Keratinocyte (primary cell): ENCODE measurements around the gene CIROP. TPM values are rescaled to one million over a fixed set of nuclear protein-coding genes. Genes with fewer than 3 reads are reported as not detected.

Experiments used
- DNase-seq: peaks from one replicate; pipeline ENCODE4 v3.0.0-alpha.2; 2011; ENCODE audit warnings: low read depth, missing footprints, low spot score
- FAIRE-seq: peaks from 2 replicates; lab custom pipeline; 2011; peaks lifted over from hg19 to GRCh38; lab: Jason Lieb, UNC
- H2AFZ ChIP-seq: 2 replicates; pipeline ENCODE4 v1.6.0; 2012; ENCODE audit warnings: low read length, control low read depth, inconsistent platforms; ENCODE audit not compliant: control insufficient read depth
- H3K27ac ChIP-seq: 2 replicates; pipeline ENCODE4 v1.5.1; 2011; ENCODE audit warnings: low read length; ENCODE audit not compliant: control insufficient read depth, insufficient read depth
- H3K27me3 ChIP-seq: 3 replicates; pipeline ENCODE4 v1.6.0; 2011; ENCODE audit warnings: low read length; ENCODE audit not compliant: control insufficient read depth, insufficient read depth; ENCODE audit errors: extremely low read depth
- H3K36me3 ChIP-seq, 2 experiments: 2 replicates in 1 of 2; 3 replicates in 1 of 2; pipeline ENCODE4 v1.5.1; 2011; ENCODE audit warnings: low read length in 2 of 2, mild to moderate bottlenecking in 1 of 2; ENCODE audit not compliant: control insufficient read depth in 2 of 2, insufficient read depth in 2 of 2; ENCODE audit errors: extremely low read depth in 1 of 2
- H3K4me1 ChIP-seq: 3 replicates; pipeline ENCODE4 v1.5.1; 2011; ENCODE audit warnings: low read length; ENCODE audit not compliant: control insufficient read depth, insufficient read depth; ENCODE audit errors: extremely low read depth
- H3K4me2 ChIP-seq: 3 replicates; pipeline ENCODE4 v1.6.0; 2011; ENCODE audit warnings: low read depth, low read length; ENCODE audit not compliant: control insufficient read depth, insufficient read depth; ENCODE audit errors: extremely low read depth
- H3K4me3 ChIP-seq, 3 experiments: fragments of 200-600 bp in 1 of 3; sonication (generic) in 1 of 3; 2 replicates in 2 of 3; 3 replicates in 1 of 3; pipeline ENCODE4 v1.5.1; 2011 to 2016; ENCODE audit warnings: low read length in 3 of 3, mild to moderate bottlenecking in 3 of 3, control low read depth in 2 of 3, inconsistent platforms in 1 of 3, low read depth in 1 of 3, mixed read lengths in 1 of 3, mixed run types in 1 of 3, moderate library complexity in 1 of 3; ENCODE audit not compliant: control insufficient read depth in 2 of 3, insufficient read depth in 2 of 3; ENCODE audit errors: extremely low read depth in 1 of 3
- H3K79me2 ChIP-seq: 2 replicates; pipeline ENCODE4 v1.6.0; 2012; ENCODE audit warnings: low read length; ENCODE audit not compliant: control insufficient read depth, insufficient read depth
- H3K9ac ChIP-seq: 3 replicates; pipeline ENCODE4 v1.6.0; 2011; ENCODE audit warnings: low read length; ENCODE audit not compliant: control insufficient read depth, insufficient read depth; ENCODE audit errors: extremely low read depth
- H3K9me1 ChIP-seq: 3 replicates; pipeline ENCODE4 v1.6.0; 2011; ENCODE audit warnings: low read length; ENCODE audit not compliant: control insufficient read depth, insufficient read depth; ENCODE audit errors: extremely low read depth
- H3K9me3 ChIP-seq: 2 replicates; pipeline ENCODE4 v1.5.1; 2012; ENCODE audit warnings: low read depth, low read length; ENCODE audit not compliant: control insufficient read depth
- H4K20me1 ChIP-seq: 3 replicates; pipeline ENCODE4 v1.6.0; 2011; ENCODE audit warnings: low read length; ENCODE audit not compliant: control insufficient read depth, insufficient read depth; ENCODE audit errors: extremely low read depth
- EZH2 ChIP-seq: IDR thresholded peaks from one replicate; pipeline ENCODE4 v1.6.1; 2012; ENCODE audit warnings: inconsistent platforms, mild to moderate bottlenecking, low read length, moderate library complexity
- dilution Hi-C: fragments of 300-500 bp; cut with MboI; formaldehyde crosslinking; loops from one replicate; pipeline ENCODE4 v1.7.0; 2020; ENCODE audit warnings: low sequenced_read_pairs; ENCODE audit not compliant: extremely low pct_ligation_motif_present
- polyA plus RNA-seq, 5 experiments: library from polyadenylated mRNA; depleted of rRNA in 3 of 5; stranded (reverse) in 3 of 5; stranded (forward) in 1 of 5; unstranded in 1 of 5; fragments of >200 nt; gene quantifications; 1 replicate in 1 of 5; 2 replicates in 3 of 5; 3 replicates in 1 of 5; pipeline versions ENCODE4 v1.2.1 to v1.2.3, GENCODE V29; 2011 to 2012; ENCODE audit warnings: missing spikeins in 2 of 5, low read depth in 1 of 5, low replicate concordance in 1 of 5
- TF ChIP-seq, protein P1 (sequence below), 3 experiments: IDR thresholded peaks in 1 of 3; conservative IDR thresholded peaks in 1 of 3; optimal IDR thresholded peaks in 1 of 3; 2 replicates in 2 of 3; 3 replicates in 1 of 3; pipeline versions ENCODE3 to v1.5.1; 2011; ENCODE audit warnings: low read length in 3 of 3, mild to moderate bottlenecking in 3 of 3, moderate library complexity in 2 of 3, control low read depth in 1 of 3, inconsistent platforms in 1 of 3; ENCODE audit not compliant: insufficient read depth in 2 of 3; ENCODE audit errors: extremely low read depth in 1 of 3

CIROP gene
- polyA plus RNA-seq, 1 donor (not counting 4 experiments of a cell fraction or from before 2014, with no cell fraction given), result not detected

DNA sequence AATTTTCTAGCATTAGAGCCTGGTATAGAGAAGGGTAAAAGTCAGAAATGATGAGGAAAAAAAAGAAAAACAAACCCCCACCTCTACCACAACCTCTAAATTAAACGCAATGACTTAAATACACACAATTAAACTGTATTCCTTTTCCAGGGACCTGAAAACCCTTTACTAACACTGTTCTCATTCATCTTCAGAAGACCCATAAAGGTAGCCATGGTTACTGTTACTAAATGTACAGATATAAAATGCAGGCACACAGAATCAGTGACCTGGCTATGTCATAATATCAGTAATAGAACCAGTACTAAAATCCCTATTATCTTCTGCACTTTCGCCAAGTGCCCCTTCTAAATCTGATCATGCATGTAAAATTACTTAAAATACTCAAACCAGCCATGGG is 11.3 kb downstream of the CIROP start:
- no peak overlapping the region for H2AFZ ChIP-seq
- peak overlapping the region; percentile 14 for H3K27ac ChIP-seq
- H3K9ac ChIP-seq, result peak overlapping the region; percentile 100
- H3K79me2 ChIP-seq, result peaks cover 82% of the 10 kb centered on the region
- H4K20me1 ChIP-seq, result peaks cover 17% of the 10 kb centered on the region
- H3K4me1 ChIP-seq, result peaks cover 21% of the 10 kb centered on the region
- peak overlapping the region; percentile 98 for H3K4me2 ChIP-seq
- no peaks in the 10 kb centered on the region for H3K27me3 ChIP-seq
- no peaks in the 10 kb centered on the region for H3K9me3 ChIP-seq
- no peak for DNase-seq
- H3K36me3 ChIP-seq, result peaks cover 16 to 47% of the 10 kb centered on the region in 2 experiments
- H3K4me3 ChIP-seq, result peak overlapping the region; percentile 86 to 99 (median 99)
- FAIRE-seq, result no peak
- H3K9me1 ChIP-seq, result peaks cover 4% of the 10 kb centered on the region
- TF ChIP-seq EZH2, result no peak
- TF ChIP-seq, protein P1, sequence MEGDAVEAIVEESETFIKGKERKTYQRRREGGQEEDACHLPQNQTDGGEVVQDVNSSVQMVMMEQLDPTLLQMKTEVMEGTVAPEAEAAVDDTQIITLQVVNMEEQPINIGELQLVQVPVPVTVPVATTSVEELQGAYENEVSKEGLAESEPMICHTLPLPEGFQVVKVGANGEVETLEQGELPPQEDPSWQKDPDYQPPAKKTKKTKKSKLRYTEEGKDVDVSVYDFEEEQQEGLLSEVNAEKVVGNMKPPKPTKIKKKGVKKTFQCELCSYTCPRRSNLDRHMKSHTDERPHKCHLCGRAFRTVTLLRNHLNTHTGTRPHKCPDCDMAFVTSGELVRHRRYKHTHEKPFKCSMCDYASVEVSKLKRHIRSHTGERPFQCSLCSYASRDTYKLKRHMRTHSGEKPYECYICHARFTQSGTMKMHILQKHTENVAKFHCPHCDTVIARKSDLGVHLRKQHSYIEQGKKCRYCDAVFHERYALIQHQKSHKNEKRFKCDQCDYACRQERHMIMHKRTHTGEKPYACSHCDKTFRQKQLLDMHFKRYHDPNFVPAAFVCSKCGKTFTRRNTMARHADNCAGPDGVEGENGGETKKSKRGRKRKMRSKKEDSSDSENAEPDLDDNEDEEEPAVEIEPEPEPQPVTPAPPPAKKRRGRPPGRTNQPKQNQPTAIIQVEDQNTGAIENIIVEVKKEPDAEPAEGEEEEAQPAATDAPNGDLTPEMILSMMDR (optimal IDR thresholded peaks at IDR 0.05 in 1 of 3, IDR thresholded peaks at IDR 0.05 in 1 of 3, conservative IDR thresholded peaks at IDR 0.05 in 1 of 3; ENCODE audit: extremely low read depth in 1 of 3, insufficient read depth in 2 of 3, low read length in 3 of 3), result no peak
- dilution Hi-C loops, result no loop called here

DNA sequence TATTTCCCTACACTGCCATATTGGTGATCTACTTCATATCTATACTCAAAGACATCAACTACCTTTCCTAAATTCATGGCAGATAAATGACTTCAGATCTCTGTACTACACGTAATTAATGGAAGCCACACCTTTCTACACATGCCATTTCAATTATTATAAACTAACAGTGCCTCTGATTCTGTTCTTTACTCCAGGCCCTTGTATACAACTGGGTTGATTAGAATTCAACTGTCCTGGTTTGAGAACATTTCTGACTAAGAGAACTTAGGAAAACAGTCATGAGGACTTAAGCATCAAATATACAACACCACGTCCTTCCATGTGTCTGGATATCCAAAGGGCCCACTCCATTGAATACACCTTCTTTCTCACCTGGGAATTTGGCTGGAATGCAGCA is 11.7 kb downstream of the CIROP start:
- Histone ChIP-seq H3K4me1 (peaks cover 21% of the 10 kb centered on the region), H3K9me1 (peaks cover 4% of the 10 kb centered on the region), H3K36me3 (peaks cover 14 to 48% of the 10 kb centered on the region in 2 experiments), H3K9ac (no peak overlapping the region), H3K27me3 (no peaks in the 10 kb centered on the region), H3K9me3 (no peaks in the 10 kb centered on the region), H2AFZ (no peak overlapping the region), H3K4me3 (peak overlapping the region in 2 of 3 experiments; percentile 99), H3K79me2 (peaks cover 80% of the 10 kb centered on the region), H3K27ac (no peak overlapping the region), H4K20me1 (peaks cover 17% of the 10 kb centered on the region), H3K4me2 (peak overlapping the region; percentile 98)
- no peak for TF ChIP-seq EZH2
- TF ChIP-seq, protein P1 (optimal IDR thresholded peaks at IDR 0.05 in 1 of 3, IDR thresholded peaks at IDR 0.05 in 1 of 3, conservative IDR thresholded peaks at IDR 0.05 in 1 of 3; ENCODE audit: extremely low read depth in 1 of 3, insufficient read depth in 2 of 3, low read length in 3 of 3), result no peak
- DNase-seq, result no peak
- FAIRE-seq, result no peak
- dilution Hi-C loops, result no loop called here
